ENCODE results near the gene ZNF420. TPM values are rescaled to one million over a fixed set of nuclear protein-coding genes. Genes with fewer than 3 reads are reported as not detected.
A peak's percentile ranks its signal among the peaks of the same experiment; 100 is the strongest.

ZNF420 gene
- total RNA-seq, 1 donor from 2014 or later = 12.2 TPM

DNA sequence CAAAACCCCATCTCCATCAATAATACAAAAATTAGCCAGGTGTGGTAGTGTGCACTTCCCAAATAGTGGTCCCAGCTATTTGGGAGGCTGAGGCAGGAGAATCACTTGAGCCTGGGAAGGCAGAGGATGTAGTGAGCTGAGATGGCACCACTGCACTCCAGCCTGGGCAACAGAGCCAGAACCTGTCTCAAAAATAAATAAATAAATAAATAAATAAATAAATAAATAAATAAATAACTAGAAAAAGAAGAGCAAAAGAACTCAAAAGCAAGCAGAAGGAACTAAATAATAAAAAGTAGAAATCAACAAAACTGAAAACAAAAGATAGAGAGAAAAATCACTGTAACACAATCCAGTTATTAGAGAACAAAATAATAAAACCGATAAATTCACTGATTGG lies 81.9 kb downstream of the ZNF420 start:
- Mint-ChIP-seq H3K27ac (ENCODE audit: unreplicated experiment) (no peak overlapping the region), H3K36me3 (ENCODE audit: low read depth) (peaks cover 82% of the 10 kb centered on the region), H3K27me3 (ENCODE audit: low read depth) (no peaks in the 10 kb centered on the region), H3K9me3 (peaks cover 29% of the 10 kb centered on the region), H3K4me3 (no peak overlapping the region), H3K4me1 (no peaks in the 10 kb centered on the region)
- no peak for DNase-seq (ENCODE audit: low read depth, low spot score)
- TF ChIP-seq, protein P1, sequence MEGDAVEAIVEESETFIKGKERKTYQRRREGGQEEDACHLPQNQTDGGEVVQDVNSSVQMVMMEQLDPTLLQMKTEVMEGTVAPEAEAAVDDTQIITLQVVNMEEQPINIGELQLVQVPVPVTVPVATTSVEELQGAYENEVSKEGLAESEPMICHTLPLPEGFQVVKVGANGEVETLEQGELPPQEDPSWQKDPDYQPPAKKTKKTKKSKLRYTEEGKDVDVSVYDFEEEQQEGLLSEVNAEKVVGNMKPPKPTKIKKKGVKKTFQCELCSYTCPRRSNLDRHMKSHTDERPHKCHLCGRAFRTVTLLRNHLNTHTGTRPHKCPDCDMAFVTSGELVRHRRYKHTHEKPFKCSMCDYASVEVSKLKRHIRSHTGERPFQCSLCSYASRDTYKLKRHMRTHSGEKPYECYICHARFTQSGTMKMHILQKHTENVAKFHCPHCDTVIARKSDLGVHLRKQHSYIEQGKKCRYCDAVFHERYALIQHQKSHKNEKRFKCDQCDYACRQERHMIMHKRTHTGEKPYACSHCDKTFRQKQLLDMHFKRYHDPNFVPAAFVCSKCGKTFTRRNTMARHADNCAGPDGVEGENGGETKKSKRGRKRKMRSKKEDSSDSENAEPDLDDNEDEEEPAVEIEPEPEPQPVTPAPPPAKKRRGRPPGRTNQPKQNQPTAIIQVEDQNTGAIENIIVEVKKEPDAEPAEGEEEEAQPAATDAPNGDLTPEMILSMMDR (conservative IDR thresholded peaks at IDR 0.05) = no peak

DNA sequence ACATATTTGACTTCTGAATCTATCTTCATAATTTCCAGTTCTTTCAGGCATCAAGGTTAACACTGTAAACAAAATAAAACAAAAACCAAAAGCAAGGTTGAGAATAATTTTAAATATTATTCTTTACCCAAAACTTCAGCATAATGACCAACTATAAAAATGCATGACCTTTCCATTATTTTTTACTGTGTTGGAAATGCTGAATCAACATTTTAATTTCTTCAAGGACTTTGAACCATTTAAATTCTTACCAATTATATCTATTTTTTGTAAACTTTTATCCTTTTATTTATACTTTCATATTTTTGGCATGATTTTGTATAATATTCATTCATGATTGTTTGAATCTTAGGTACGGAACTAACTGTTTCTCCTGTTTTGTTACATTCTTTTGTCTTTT lies 87.4 kb downstream of the ZNF420 start:
- H3K27ac Mint-ChIP-seq (ENCODE audit: unreplicated experiment) = no peak overlapping the region
- no peak for DNase-seq (ENCODE audit: low read depth, low spot score)
- no peaks in the 10 kb centered on the region for H3K27me3 Mint-ChIP-seq (ENCODE audit: low read depth)
- peaks cover 72% of the 10 kb centered on the region for H3K36me3 Mint-ChIP-seq (ENCODE audit: low read depth)
- no peaks in the 10 kb centered on the region for H3K4me1 Mint-ChIP-seq
- TF ChIP-seq, protein P1 (conservative IDR thresholded peaks at IDR 0.05) = no peak
- H3K9me3 Mint-ChIP-seq = peaks cover 23% of the 10 kb centered on the region
- H3K4me3 Mint-ChIP-seq = no peak overlapping the region

DNA sequence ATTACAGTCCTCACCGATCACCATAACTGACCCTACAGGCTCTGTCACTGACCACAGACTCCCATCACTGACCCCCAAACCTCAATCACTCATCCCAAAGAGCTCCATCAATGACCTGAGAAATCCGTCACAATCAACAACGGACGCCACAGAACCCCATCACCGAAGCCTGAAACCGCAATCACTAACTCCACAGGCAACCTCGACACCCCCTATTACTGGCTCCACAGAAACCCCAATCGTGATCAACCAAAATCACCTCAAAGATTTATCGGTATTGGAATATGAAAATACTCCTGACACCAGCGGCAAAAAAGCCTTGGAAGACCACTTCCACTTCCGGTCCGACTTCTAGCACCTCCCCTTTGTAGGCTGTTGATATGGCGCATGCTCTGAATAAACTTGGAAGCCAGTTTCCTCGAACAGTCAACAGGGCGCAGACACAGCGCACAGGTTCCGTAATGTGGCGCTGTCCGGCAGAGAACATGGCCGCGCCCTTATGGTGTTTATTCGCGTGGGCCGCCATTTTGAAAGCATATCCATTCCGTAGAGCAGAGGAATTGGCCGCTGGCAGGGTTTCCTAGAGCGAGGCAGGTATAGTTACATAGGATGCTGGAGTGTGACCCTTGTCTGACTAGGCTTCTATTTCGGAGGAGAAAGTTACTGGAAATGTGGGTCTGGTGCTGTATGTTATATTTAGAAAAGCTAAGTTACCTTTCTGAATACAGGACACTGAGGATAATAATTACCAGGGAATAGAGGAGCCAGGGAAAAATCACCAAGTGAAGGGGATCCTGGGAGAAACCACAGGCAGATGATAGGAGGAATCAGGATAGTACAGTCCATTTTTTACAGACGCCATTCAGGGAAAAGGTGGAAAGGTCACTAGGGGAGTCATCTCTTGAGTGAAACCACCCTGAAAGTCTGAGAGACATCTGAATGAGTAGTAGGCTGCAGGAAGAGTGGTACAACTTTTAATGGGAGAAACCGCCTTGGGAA lies 94.4 kb downstream of the ZNF420 start, which contains the start of gene ZNF585A:
ZNF585A (minus strand) TSS at position 328 of the 999 bp plus-strand sequence. CDS start 2,785 bp downstream, outside the sequence.
- Mint-ChIP-seq H3K27ac (ENCODE audit: unreplicated experiment) (no peak within 1 kb of the TSS), H3K4me3 (no peak within 1 kb of the TSS), H3K36me3 (ENCODE audit: low read depth) (peaks cover 34% of the 10 kb centered on the region), H3K9me3 (peaks cover 15% of the 10 kb centered on the region), H3K4me1 (no peaks in the 10 kb centered on the region), H3K27me3 (ENCODE audit: low read depth) (no peaks in the 10 kb centered on the region)
- TF ChIP-seq, protein P1 (conservative IDR thresholded peaks at IDR 0.05) = peak; percentile 28
- DNase-seq (ENCODE audit: low read depth, low spot score) = peak; percentile 82

Other genes starting within 250 kb of the ZNF420 start
- gene ZNF790, start 240.0 kb upstream of the ZNF420 start, total RNA-seq = 11.3 and 12.5 TPM in 2 replicates
- gene ZNF345, start 227.6 kb upstream of the ZNF420 start, total RNA-seq = 8.7 and 10.2 TPM in 2 replicates
- 2.2 and 2.6 TPM in 2 replicates for gene ZNF829, start 162.1 kb upstream of the ZNF420 start, total RNA-seq
- 5.9 and 6.1 TPM in 2 replicates for gene ZNF568, start 162.1 kb upstream of the ZNF420 start, total RNA-seq
- gene ZNF585A, start 94.3 kb downstream of the ZNF420 start, total RNA-seq = 10.2 and 12.8 TPM in 2 replicates
- gene ZNF585B, start 132.1 kb downstream of the ZNF420 start, total RNA-seq = 6.6 and 8.1 TPM in 2 replicates
- 9.0 and 9.8 TPM in 2 replicates for gene ZNF383, start 139.8 kb downstream of the ZNF420 start, total RNA-seq

All from neural crest cell (in vitro differentiated cells).